Left ventricle myocardium inferior (tissue), 1 donor: ENCODE results near the gene DOCK10. TPM values are rescaled to one million over a fixed set of nuclear protein-coding genes. Genes with fewer than 3 reads are reported as not detected.

Experiments used
- DNase-seq: peaks from one replicate; pipeline ENCODE4 v3.0.0-alpha.2; 2020
- H3K27ac ChIP-seq: fragments of 200-600 bp; replicated peaks from 2 replicates; pipeline ENCODE4 v1.8.0; 2021
- H3K27me3 ChIP-seq: fragments of 200-600 bp; 2 replicates; pipeline ENCODE4 v1.8.0; 2021; ENCODE audit warnings: low read depth
- H3K36me3 ChIP-seq: fragments of 200-600 bp; 2 replicates; pipeline ENCODE4 v1.8.0; 2021
- H3K4me1 ChIP-seq: fragments of 200-600 bp; 2 replicates; pipeline ENCODE4 v1.8.0; 2021
- H3K4me3 ChIP-seq: fragments of 200-600 bp; 2 replicates; pipeline ENCODE4 v1.8.0; 2021; ENCODE audit warnings: mild to moderate bottlenecking, moderate library complexity
- H3K9me3 ChIP-seq: fragments of 200-600 bp; replicated peaks from 2 replicates; pipeline ENCODE4 v1.8.0; 2021
- intact Hi-C: fragments of 100-400 bp; cut with micrococcal nuclease; formaldehyde crosslinking; loops from one replicate; pipeline ENCODE4 v1.11.0; 2022
- total RNA-seq: library from RNA; stranded (reverse); fragmentation: NEBNext Ultra II Directional; extraction: Animal tissue kit (Norgen Biotek cat#: 25700); gene quantifications from one replicate; pipeline ENCODE4 v1.2.1, GENCODE V29; 2021
- TF ChIP-seq, protein P1 (sequence below): fragments of 200-600 bp; IDR thresholded peaks from 2 replicates; pipeline ENCODE4 v1.8.0; 2021; ENCODE audit warnings: antibody characterized with exemption, mild to moderate bottlenecking, borderline replicate concordance
- donor health status: DM: no; HTN: yes; CAD: no; lungs with severe emphysema.

Gene DOCK10
- total RNA-seq, 1 donor from 2014 or later = 1.6 TPM

DNA sequence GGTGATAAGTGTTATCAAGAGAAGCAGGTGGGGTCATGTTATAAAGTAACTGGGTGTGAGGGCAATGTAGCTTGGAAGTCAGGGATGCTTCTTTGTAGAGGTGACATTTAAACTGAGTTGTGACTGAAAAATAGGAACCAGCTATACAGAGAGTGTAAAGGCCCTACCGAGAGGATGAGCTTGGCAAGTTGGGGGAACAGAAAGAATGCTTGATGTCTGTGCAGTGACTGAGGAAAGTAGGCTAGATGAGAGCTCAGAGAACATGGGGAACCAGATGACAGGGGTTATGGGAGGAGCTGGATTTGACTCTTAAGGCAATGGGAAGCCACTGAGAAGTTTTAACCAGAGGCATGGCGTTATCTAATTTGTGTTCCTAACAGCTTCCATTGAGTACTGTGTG, 115.3 kb downstream of the DOCK10 start:
- H3K27me3 ChIP-seq = no peaks in the 10 kb centered on the region
- TF ChIP-seq, protein P1, sequence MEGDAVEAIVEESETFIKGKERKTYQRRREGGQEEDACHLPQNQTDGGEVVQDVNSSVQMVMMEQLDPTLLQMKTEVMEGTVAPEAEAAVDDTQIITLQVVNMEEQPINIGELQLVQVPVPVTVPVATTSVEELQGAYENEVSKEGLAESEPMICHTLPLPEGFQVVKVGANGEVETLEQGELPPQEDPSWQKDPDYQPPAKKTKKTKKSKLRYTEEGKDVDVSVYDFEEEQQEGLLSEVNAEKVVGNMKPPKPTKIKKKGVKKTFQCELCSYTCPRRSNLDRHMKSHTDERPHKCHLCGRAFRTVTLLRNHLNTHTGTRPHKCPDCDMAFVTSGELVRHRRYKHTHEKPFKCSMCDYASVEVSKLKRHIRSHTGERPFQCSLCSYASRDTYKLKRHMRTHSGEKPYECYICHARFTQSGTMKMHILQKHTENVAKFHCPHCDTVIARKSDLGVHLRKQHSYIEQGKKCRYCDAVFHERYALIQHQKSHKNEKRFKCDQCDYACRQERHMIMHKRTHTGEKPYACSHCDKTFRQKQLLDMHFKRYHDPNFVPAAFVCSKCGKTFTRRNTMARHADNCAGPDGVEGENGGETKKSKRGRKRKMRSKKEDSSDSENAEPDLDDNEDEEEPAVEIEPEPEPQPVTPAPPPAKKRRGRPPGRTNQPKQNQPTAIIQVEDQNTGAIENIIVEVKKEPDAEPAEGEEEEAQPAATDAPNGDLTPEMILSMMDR = no peak
- no peaks in the 10 kb centered on the region for H3K4me1 ChIP-seq
- H3K9me3 ChIP-seq = no peaks in the 10 kb centered on the region
- intact Hi-C loops = no loop called here
- no peak overlapping the region for H3K4me3 ChIP-seq
- no peak for DNase-seq
- H3K27ac ChIP-seq = no peak overlapping the region
- no peaks in the 10 kb centered on the region for H3K36me3 ChIP-seq

DNA sequence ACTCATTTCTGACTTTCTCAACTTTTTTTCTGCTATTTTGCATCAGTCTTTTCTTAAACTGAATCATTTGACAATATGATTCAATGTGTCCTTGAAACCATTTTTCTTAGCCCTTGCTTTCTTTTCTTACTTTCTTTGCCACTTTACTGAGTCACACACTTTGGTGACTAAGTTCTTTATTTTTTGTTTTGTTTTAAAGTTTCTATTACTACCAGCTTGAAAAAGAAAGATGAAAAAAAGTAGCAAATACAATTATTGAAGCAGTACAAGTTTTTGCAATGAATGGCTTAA, 116.5 kb downstream of the DOCK10 start:
- Histone ChIP-seq H3K36me3 (no peaks in the 10 kb centered on the region), H3K27ac (no peak overlapping the region)
- TF ChIP-seq, protein P1 = no peak

DNA sequence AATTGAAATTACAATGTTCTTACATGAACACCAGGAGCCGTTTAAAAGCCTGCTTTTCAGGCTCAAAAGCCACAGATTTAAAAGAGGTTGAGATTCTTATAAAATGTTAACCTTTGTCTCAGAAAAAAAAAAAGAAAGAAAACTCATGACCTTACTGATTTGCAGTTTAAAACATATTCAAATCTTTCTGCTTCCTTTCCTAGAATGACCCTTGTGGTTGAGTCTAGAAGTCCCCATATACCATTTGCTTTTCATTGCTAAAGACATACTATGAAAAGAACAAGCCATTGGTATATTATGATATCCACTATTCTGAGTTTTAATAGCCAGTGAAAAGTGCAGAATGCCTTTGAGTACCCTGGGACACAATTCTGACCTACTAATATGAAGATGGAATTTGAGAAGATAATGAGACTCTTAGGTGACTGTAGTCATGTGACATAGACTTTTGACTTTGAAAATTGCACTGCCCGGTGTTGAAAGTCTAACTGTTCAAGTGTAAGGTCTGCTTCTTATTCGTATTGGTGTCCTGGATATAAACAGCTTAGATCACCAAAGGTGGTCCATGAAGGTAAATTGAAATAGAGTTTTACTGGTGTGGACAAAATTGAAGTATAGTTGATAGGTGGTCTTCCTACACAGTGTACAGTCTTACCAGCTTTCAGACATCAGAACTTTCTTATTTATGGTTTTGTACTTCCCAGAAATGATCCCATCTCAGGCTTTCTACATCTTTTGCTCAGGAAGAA, 117.0 kb downstream of the DOCK10 start:
- intact Hi-C loops = no loop called here
- TF ChIP-seq, protein P1 = no peak

More for the DNA sequence above, 116.5 kb downstream of the DOCK10 start:
- H3K9me3 ChIP-seq = no peaks in the 10 kb centered on the region
- DNase-seq = no peak
- intact Hi-C loops = no loop called here
- no peak overlapping the region for H3K4me3 ChIP-seq
- no peaks in the 10 kb centered on the region for H3K4me1 ChIP-seq
- H3K27me3 ChIP-seq = no peaks in the 10 kb centered on the region

DNA sequence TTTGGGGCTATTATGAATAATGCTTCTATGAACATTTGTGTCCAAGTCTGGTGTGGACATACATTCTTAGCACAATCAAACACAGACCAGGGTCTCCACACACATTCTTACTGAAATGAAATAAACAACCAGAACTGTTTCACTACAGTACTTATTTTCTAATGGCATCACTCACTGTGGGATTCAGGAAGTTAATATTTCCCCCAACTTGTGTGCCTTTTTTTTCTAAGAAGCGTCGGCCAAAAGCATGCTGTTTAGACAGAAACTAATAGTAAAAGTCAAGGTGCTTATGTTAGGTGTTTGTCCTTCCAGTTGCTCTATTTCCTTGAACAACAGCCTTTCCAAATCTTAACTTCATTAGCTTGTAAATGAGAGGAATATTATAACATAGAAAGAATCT, 117.6 kb downstream of the DOCK10 start:
- no peaks in the 10 kb centered on the region for H3K9me3 ChIP-seq
- H3K4me3 ChIP-seq = no peak overlapping the region
- DNase-seq = no peak
- H3K27ac ChIP-seq = no peak overlapping the region
- intact Hi-C loops = no loop called here
- TF ChIP-seq, protein P1 = no peak
- H3K36me3 ChIP-seq = no peaks in the 10 kb centered on the region
- no peaks in the 10 kb centered on the region for H3K4me1 ChIP-seq
- H3K27me3 ChIP-seq = no peaks in the 10 kb centered on the region

More for the DNA sequence above, 117.0 kb downstream of the DOCK10 start:
- DNase-seq = no peak
- no peak overlapping the region for H3K27ac ChIP-seq
- H3K4me1 ChIP-seq = no peaks in the 10 kb centered on the region
- H3K27me3 ChIP-seq = no peaks in the 10 kb centered on the region
- H3K4me3 ChIP-seq = no peak overlapping the region
- no peaks in the 10 kb centered on the region for H3K36me3 ChIP-seq
- no peaks in the 10 kb centered on the region for H3K9me3 ChIP-seq

DNA sequence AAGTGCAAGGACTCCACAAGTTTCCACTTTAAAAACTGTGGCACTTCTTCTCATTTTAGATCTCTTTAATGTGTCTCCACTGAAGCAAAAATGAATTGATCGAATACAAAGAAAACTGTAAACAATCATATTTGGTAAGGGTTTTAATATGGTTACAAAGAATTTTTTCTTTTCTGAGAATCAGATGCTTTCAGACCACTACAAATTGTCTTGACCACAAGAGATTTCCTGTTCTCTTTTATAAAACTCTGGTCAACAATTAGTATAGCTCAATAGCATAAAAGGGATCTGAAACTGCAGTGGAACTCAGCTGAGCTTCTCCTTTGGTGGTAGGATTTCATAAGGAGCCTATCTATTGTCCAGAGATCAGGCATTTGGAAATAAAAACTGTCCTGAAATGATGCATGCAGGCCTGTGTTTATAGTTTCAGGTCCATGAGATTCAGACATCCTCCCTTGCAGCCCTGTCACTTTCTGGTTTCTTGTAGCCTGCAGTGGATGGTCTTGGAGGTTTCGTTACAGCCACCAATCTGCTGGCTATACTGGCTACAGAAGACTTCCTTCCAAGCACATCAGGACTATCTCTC, 120.0 kb downstream of the DOCK10 start:
- no peaks in the 10 kb centered on the region for H3K36me3 ChIP-seq
- H3K4me3 ChIP-seq = no peak overlapping the region
- no peaks in the 10 kb centered on the region for H3K4me1 ChIP-seq
- no peak overlapping the region for H3K27ac ChIP-seq
- H3K27me3 ChIP-seq = no peaks in the 10 kb centered on the region
- H3K9me3 ChIP-seq = no peaks in the 10 kb centered on the region
- intact Hi-C loops = no loop called here
- TF ChIP-seq, protein P1 = no peak
- no peak for DNase-seq
